Heart right ventricle (tissue), 16 donors: ENCODE data around the gene ABHD2. TPM values are rescaled to one million over a fixed set of nuclear protein-coding genes. Genes with fewer than 3 reads are reported as not detected.

ENCODE experiments used
- ATAC-seq, 8 donors: fragments of 200-7000 bp; cut with Tn5 transposase; one replicate each; pipeline ENCODE4 v1.9.1; 2020; ENCODE audit warnings: mild to moderate bottlenecking in 8 of 8, moderate library complexity in 8 of 8, moderate number of reproducible peaks in 1 of 8
- DNase-seq, 2 donors: peaks; one replicate each; pipeline ENCODE4 v3.0.0-alpha.2; 2020
- H3K27ac ChIP-seq, 10 donors: fragments of 200-600 bp; sonication (generic) in 2 of 10; one replicate each; pipeline versions ENCODE4 v1.5.0 to v1.8.0; 2020 to 2022; ENCODE audit warnings: mild to moderate bottlenecking in 3 of 10
- H3K27me3 ChIP-seq, 7 donors: fragments of 200-600 bp; one replicate each; pipeline ENCODE4 v1.8.0; 2021 to 2022; ENCODE audit warnings: mild to moderate bottlenecking in 2 of 7
- H3K36me3 ChIP-seq, 9 donors: fragments of 200-600 bp; sonication (generic) in 1 of 9; one replicate each; pipeline versions ENCODE4 v1.5.0 to v1.8.0; 2020 to 2022; ENCODE audit warnings: mild to moderate bottlenecking in 2 of 9
- H3K4me1 ChIP-seq, 9 donors: fragments of 200-600 bp; sonication (generic) in 1 of 9; one replicate each; pipeline versions ENCODE4 v1.5.0 to v1.8.0; 2020 to 2022; ENCODE audit warnings: mild to moderate bottlenecking in 4 of 9
- H3K4me3 ChIP-seq, 10 donors: fragments of 200-600 bp; sonication (generic) in 2 of 10; one replicate each; pipeline versions ENCODE4 v1.5.0 to v1.8.0; 2020 to 2022; ENCODE audit warnings: mild to moderate bottlenecking in 7 of 10, moderate library complexity in 2 of 10
- H3K9me3 ChIP-seq, 11 donors: fragments of 200-600 bp in 10 of 11; sonication (generic) in 2 of 11; one replicate each; pipeline versions ENCODE4 v1.5.0 to v1.8.0; 2013 to 2022; ENCODE audit warnings: mild to moderate bottlenecking in 2 of 11, control low read depth in 1 of 11, moderate library complexity in 1 of 11
- CTCF ChIP-seq, 9 donors: fragments of 200-600 bp; sonication (generic) in 2 of 9; IDR thresholded peaks; one replicate each; pipeline versions ENCODE4 v1.5.0 to v1.8.0; 2021 to 2022; ENCODE audit warnings: antibody characterized with exemption in 9 of 9, mild to moderate bottlenecking in 5 of 9, moderate library complexity in 1 of 9
- WGBS, 2 donors: extraction: QIAGEN DNeasy Blood & Tissue Kit; methylation state at CpG; one replicate each; pipeline ENCODE4 v1.1.7; 2013; ENCODE audit warnings: inconsistent platforms in 1 of 2; 5-methylcytosine and 5-hydroxymethylcytosine counted together
- intact Hi-C, 10 donors: fragments of 100-400 bp; cut with DNase I; formaldehyde crosslinking; loops; one replicate each; pipeline versions ENCODE4 v1.11.1 to v1.14.2; 2022
- polyA plus RNA-seq, 2 donors: library from polyadenylated mRNA; stranded (reverse); fragments of 200-250 nt; gene quantifications; one replicate each; pipeline ENCODE4 v1.2.3, GENCODE V29; 2013
- total RNA-seq, 10 donors: library from RNA; stranded (reverse); fragmentation: NEBNext Ultra II Directional in 3 of 10; extraction: Animal tissue kit (Norgen Biotek cat#: 25700) in 3 of 10; gene quantifications; one replicate each; pipeline versions ENCODE4 v1.2.1 to v1.2.4, GENCODE V29; 2021 to 2023
- donor health status: Arrhythmogenic right ventricular cardiomyopathy.
- donor health status: ischemic (EF 13 %, LVEDD 7.1; RV severe dilation, severe dysfunction).
- donor health status: healthy with polysubstance abuse.
- donor health status: DM: no; HTN: yes; CAD: no.
- donor health status: DM: no; HTN: no; CAD: no.
- donor health status: ischemic (EF 25% LVEDD 6.9; RV normal size, moderate dysfunction).
- donor health status: ischemic (EF 25% LVEDD 5.7; RV mildly dilated, moderate dysfunction).
- donor health status: healthy.
- donor health status: DM: yes; HTN: yes; CAD: no.
- donor health status: Ischemic cardiomyopathy.
- donor health status: ischemic (EF 35%, LVEDD 5.7; RV mildly dilated, moderate dysfunction).
- donor health status: nonischemic (EF 11% LVEDD 7.7; RV severe dilation, severe dysfunction).
- donor health status: DM: yes; HTN: yes; CAD: no.
- donor health status: PGD.
- donor health status: ischemic (EF 29% LVEDD 5.4; RV normal size, mild dysfunction).
- donor health status: nonischemic (EF 23%, LVEDD 6.1; RV moderate dilation, normal function).

The ABHD2 gene
- total and polyA plus RNA-seq, 12 donors: 9.1 to 201 (median 119) TPM

GRCh38 chr15:89187301-89187985, 99.2 kb downstream of the ABHD2 start:
- H3K4me1 ChIP-seq: peaks cover 0 to 17% (median 0%) of the 10 kb centered on the region in 9 donors
- H3K27ac ChIP-seq: no peak overlapping the region
- no peaks in the 10 kb centered on the region for H3K27me3 ChIP-seq
- H3K36me3 ChIP-seq: peaks cover 0 to 99% (median 76%) of the 10 kb centered on the region in 9 donors
- DNase-seq (no peak), ATAC-seq (no peak)
- intact Hi-C loops: no loop called here
- WGBS, 2 donors: 89% methylated on average over 9 of the region's 9 CpGs
- H3K9me3 ChIP-seq: no peaks in the 10 kb centered on the region
- no peak overlapping the region for H3K4me3 ChIP-seq
- TF ChIP-seq CTCF (IDR thresholded peaks at IDR 0.05): no peak

- H3K36me3 ChIP-seq: peaks cover 0 to 100% (median 75%) of the 10 kb centered on the region in 9 donors
- WGBS, 2 donors: 93 to 94% methylated on average over 8 of the region's 8 CpGs
- no peak for DNase-seq
- no peaks in the 10 kb centered on the region for H3K9me3 ChIP-seq
- no peak overlapping the region for H3K27ac ChIP-seq
- intact Hi-C loops: no loop called here
- H3K27me3 ChIP-seq: no peaks in the 10 kb centered on the region
- no peak for ATAC-seq
- peaks cover 0 to 17% (median 0%) of the 10 kb centered on the region in 9 donors for H3K4me1 ChIP-seq
- H3K4me3 ChIP-seq: no peak overlapping the region
- TF ChIP-seq CTCF (IDR thresholded peaks at IDR 0.05): no peak
These were observed 99.8 kb downstream of the ABHD2 start for GRCh38 chr15:89187986-89188514.

- Histone ChIP-seq H3K36me3 (peaks cover 0 to 100% (median 86%) of the 10 kb centered on the region in 9 donors), H3K27ac (no peak overlapping the region), H3K27me3 (no peaks in the 10 kb centered on the region), H3K4me1 (peaks cover 0 to 21% (median 5%) of the 10 kb centered on the region in 9 donors), H3K4me3 (no peak overlapping the region), H3K9me3 (no peaks in the 10 kb centered on the region)
- intact Hi-C loops: no loop called here
- DNase-seq (no peak), ATAC-seq (no peak)
- no peak for TF ChIP-seq CTCF (IDR thresholded peaks at IDR 0.05)
- 54 to 72% methylated on average over 2 of the region's 2 CpGs for WGBS, 2 donors
These were observed 103.9 kb downstream of the ABHD2 start for GRCh38 chr15:89192136-89192535.

- Histone ChIP-seq H3K27ac (no peak overlapping the region), H3K4me3 (no peak overlapping the region), H3K27me3 (no peaks in the 10 kb centered on the region), H3K36me3 (peaks cover 0 to 100% (median 81%) of the 10 kb centered on the region in 9 donors), H3K9me3 (no peaks in the 10 kb centered on the region), H3K4me1 (peaks cover 0 to 26% (median 11%) of the 10 kb centered on the region in 9 donors)
- no peak for TF ChIP-seq CTCF (IDR thresholded peaks at IDR 0.05)
- DNase-seq (no peak), ATAC-seq (no peak)
- WGBS, 2 donors: 91 to 96% methylated on average over 3 of the region's 3 CpGs
- intact Hi-C loops: no loop called here
These were observed 104.5 kb downstream of the ABHD2 start for GRCh38 chr15:89192766-89193165.
